Liver (tissue), 9 donors: ENCODE results near the gene AHRR. TPM values are rescaled to one million over a fixed set of nuclear protein-coding genes. Genes with fewer than 3 reads are reported as not detected.

Experiments
- DNase-seq: peaks from one replicate; pipeline ENCODE4 v3.0.0-alpha.2; 2017; ENCODE audit warnings: low spot score
- H3K27ac ChIP-seq, 2 donors: one replicate each; pipeline ENCODE4 v1.7.0; 2013; ENCODE audit warnings: inconsistent platforms in 2 of 2, low read length in 2 of 2, control low read depth in 1 of 2, low read depth in 1 of 2, mild to moderate bottlenecking in 1 of 2
- H3K27me3 ChIP-seq, 4 donors: one replicate each; pipeline versions ENCODE4 v1.6.1 to v1.7.0; 2013; ENCODE audit warnings: low read length in 3 of 4, inconsistent platforms in 1 of 4, mild to moderate bottlenecking in 1 of 4, moderate library complexity in 1 of 4; ENCODE audit not compliant: control insufficient read depth in 4 of 4, insufficient read depth in 4 of 4
- H3K36me3 ChIP-seq, 4 donors: one replicate each; pipeline versions ENCODE4 v1.6.1 to v1.7.0; 2013; ENCODE audit warnings: low read length in 3 of 4, mild to moderate bottlenecking in 3 of 4, low read depth in 1 of 4, moderate library complexity in 1 of 4; ENCODE audit not compliant: control insufficient read depth in 4 of 4, insufficient read depth in 3 of 4
- H3K4me1 ChIP-seq, 4 donors: one replicate each; pipeline versions ENCODE4 v1.6.1 to v1.7.0; 2013; ENCODE audit warnings: low read length in 3 of 4, mild to moderate bottlenecking in 3 of 4, moderate library complexity in 1 of 4; ENCODE audit not compliant: control insufficient read depth in 4 of 4, insufficient read depth in 4 of 4
- H3K4me3 ChIP-seq, 3 donors: one replicate each; pipeline versions ENCODE4 v1.6.1 to v1.7.0; 2013; ENCODE audit warnings: low read length in 3 of 3, control low read depth in 1 of 3, low read depth in 1 of 3, mild to moderate bottlenecking in 1 of 3
- H3K9ac ChIP-seq, 2 donors: one replicate each; pipeline ENCODE4 v1.7.0; 2013; ENCODE audit warnings: low read length in 2 of 2, mild to moderate bottlenecking in 2 of 2, moderate library complexity in 2 of 2, control low read depth in 1 of 2, low read depth in 1 of 2
- H3K9me3 ChIP-seq, 4 donors: one replicate each; pipeline versions ENCODE4 v1.6.1 to v1.7.0; 2013; ENCODE audit warnings: low read length in 3 of 4; ENCODE audit not compliant: control insufficient read depth in 4 of 4
- ATF3 ChIP-seq: IDR thresholded peaks from 2 replicates; pipeline ENCODE4 v1.6.1; 2016; ENCODE audit warnings: antibody characterized with exemption
- CTCF ChIP-seq: fragments of 150-350 bp; IDR thresholded peaks from 2 replicates; pipeline ENCODE4 v1.5.1; 2017; ENCODE audit warnings: improper control_type of control experiment, low read depth, low read length; ENCODE audit not compliant: missing input control
- EGR1 ChIP-seq, 2 donors: IDR thresholded peaks; 2 replicates each; pipeline ENCODE4 v1.6.1; 2016 to 2018; ENCODE audit warnings: antibody characterized with exemption in 2 of 2, low read depth in 2 of 2
- FOXA1 ChIP-seq: IDR thresholded peaks from 2 replicates; pipeline ENCODE4 v1.6.1; 2016; ENCODE audit warnings: antibody characterized with exemption
- FOXA2 ChIP-seq: IDR thresholded peaks from 2 replicates; pipeline ENCODE4 v1.6.1; 2016; ENCODE audit warnings: antibody characterized with exemption
- GABPA ChIP-seq, 2 donors: IDR thresholded peaks in 1 of 2; conservative IDR thresholded peaks in 1 of 2; 2 replicates each; pipeline ENCODE4 v1.6.1; 2016; ENCODE audit warnings: antibody characterized with exemption in 2 of 2, mild to moderate bottlenecking in 1 of 2, moderate library complexity in 1 of 2
- HNF4A ChIP-seq, 2 donors: conservative IDR thresholded peaks; 2 replicates each; pipeline ENCODE4 v1.6.1; 2016; ENCODE audit warnings: antibody characterized with exemption in 2 of 2, mild to moderate bottlenecking in 2 of 2
- HNF4G ChIP-seq: IDR thresholded peaks from 2 replicates; pipeline ENCODE4 v1.6.1; 2016; ENCODE audit warnings: antibody characterized with exemption
- JUND ChIP-seq, 2 donors: IDR thresholded peaks; 2 replicates each; pipeline ENCODE4 v1.6.1; 2016; ENCODE audit warnings: antibody characterized with exemption in 2 of 2
- MAX ChIP-seq: IDR thresholded peaks from 2 replicates; pipeline ENCODE4 v1.6.1; 2016; ENCODE audit warnings: antibody characterized with exemption
- NR2F2 ChIP-seq: IDR thresholded peaks from 2 replicates; pipeline ENCODE4 v1.6.1; 2016; ENCODE audit warnings: antibody characterized with exemption
- RAD21 ChIP-seq, 2 donors: IDR thresholded peaks; 2 replicates each; pipeline ENCODE4 v1.6.1; 2016; ENCODE audit warnings: antibody characterized with exemption in 2 of 2, mild to moderate bottlenecking in 2 of 2
- RXRA ChIP-seq, 2 donors: IDR thresholded peaks; 2 replicates each; pipeline ENCODE4 v1.6.1; 2017 to 2018; ENCODE audit warnings: antibody characterized with exemption in 2 of 2, mild to moderate bottlenecking in 1 of 2
- SP1 ChIP-seq: IDR thresholded peaks from 2 replicates; pipeline ENCODE4 v1.6.1; 2018; ENCODE audit warnings: antibody characterized with exemption, mild to moderate bottlenecking
- TAF1 ChIP-seq: conservative IDR thresholded peaks from 2 replicates; pipeline ENCODE4 v1.6.1; 2016; ENCODE audit warnings: antibody characterized with exemption, mild to moderate bottlenecking
- YY1 ChIP-seq: IDR thresholded peaks from 2 replicates; pipeline ENCODE4 v1.6.1; 2016; ENCODE audit warnings: antibody characterized with exemption, mild to moderate bottlenecking
- WGBS: extraction: QIAGEN DNeasy Blood & Tissue Kit; methylation state at CpG from one replicate; pipeline ENCODE4 v1.1.7; 2013; 5-methylcytosine and 5-hydroxymethylcytosine counted together
- polyA plus RNA-seq, 2 donors: library from polyadenylated mRNA; stranded (reverse) in 1 of 2; unstranded in 1 of 2; fragments of 200-250 nt in 1 of 2; fragments of >200 nt in 1 of 2; fragmentation: Nextera tagmentation in 1 of 2; extraction: Ambion mirVana in 1 of 2; gene quantifications; one replicate each; pipeline versions ENCODE4 v1.2.1 to v1.2.3, GENCODE V29; 2013 to 2015
- total RNA-seq, 2 donors: library from RNA; depleted of rRNA; stranded (reverse); fragments of >200 nt; gene quantifications; one replicate each; pipeline ENCODE4 v1.2.3, GENCODE V29; 2014
- TF ChIP-seq, protein P1 (sequence below): IDR thresholded peaks from 2 replicates; pipeline ENCODE4 v1.6.1; 2016; ENCODE audit warnings: antibody characterized with exemption, mild to moderate bottlenecking
- TF ChIP-seq, protein P2 (sequence below): IDR thresholded peaks from 2 replicates; pipeline ENCODE4 v1.6.1; 2016; ENCODE audit warnings: antibody characterized with exemption
- donor health status: healthy.
- donor health status: healthy.
- donor health status: healthy.
- donor health status: healthy.
- donor health status: healthy.

Gene AHRR
- total and polyA plus RNA-seq, 4 donors = 0.15 to 0.47 (median 0.24) TPM

- no peak for DNase-seq
- H3K9me3 ChIP-seq = peaks cover 0 to 14% (median 0%) of the 10 kb centered on the region in 4 donors
- 95% methylated on average over 16 of the region's 16 CpGs for WGBS
- H3K4me3 ChIP-seq = no peak overlapping the region
- TF ChIP-seq MAX (no peak), ATF3 (no peak), EGR1 (IDR thresholded peaks at IDR 0.05; ENCODE audit: low read depth in 2 of 2) (no peak), SP1 (no peak), FOXA2 (no peak), GABPA (IDR thresholded peaks at IDR 0.05 in 1 of 2, conservative IDR thresholded peaks at IDR 0.05 in 1 of 2) (no peak), CTCF (no peak), JUND (IDR thresholded peaks at IDR 0.05) (no peak), TAF1 (no peak), HNF4A (conservative IDR thresholded peaks at IDR 0.05) (no peak), YY1 (no peak), NR2F2 (no peak), FOXA1 (no peak), RAD21 (IDR thresholded peaks at IDR 0.05) (no peak)
- TF ChIP-seq, protein P1, sequence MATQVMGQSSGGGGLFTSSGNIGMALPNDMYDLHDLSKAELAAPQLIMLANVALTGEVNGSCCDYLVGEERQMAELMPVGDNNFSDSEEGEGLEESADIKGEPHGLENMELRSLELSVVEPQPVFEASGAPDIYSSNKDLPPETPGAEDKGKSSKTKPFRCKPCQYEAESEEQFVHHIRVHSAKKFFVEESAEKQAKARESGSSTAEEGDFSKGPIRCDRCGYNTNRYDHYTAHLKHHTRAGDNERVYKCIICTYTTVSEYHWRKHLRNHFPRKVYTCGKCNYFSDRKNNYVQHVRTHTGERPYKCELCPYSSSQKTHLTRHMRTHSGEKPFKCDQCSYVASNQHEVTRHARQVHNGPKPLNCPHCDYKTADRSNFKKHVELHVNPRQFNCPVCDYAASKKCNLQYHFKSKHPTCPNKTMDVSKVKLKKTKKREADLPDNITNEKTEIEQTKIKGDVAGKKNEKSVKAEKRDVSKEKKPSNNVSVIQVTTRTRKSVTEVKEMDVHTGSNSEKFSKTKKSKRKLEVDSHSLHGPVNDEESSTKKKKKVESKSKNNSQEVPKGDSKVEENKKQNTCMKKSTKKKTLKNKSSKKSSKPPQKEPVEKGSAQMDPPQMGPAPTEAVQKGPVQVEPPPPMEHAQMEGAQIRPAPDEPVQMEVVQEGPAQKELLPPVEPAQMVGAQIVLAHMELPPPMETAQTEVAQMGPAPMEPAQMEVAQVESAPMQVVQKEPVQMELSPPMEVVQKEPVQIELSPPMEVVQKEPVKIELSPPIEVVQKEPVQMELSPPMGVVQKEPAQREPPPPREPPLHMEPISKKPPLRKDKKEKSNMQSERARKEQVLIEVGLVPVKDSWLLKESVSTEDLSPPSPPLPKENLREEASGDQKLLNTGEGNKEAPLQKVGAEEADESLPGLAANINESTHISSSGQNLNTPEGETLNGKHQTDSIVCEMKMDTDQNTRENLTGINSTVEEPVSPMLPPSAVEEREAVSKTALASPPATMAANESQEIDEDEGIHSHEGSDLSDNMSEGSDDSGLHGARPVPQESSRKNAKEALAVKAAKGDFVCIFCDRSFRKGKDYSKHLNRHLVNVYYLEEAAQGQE = no peak
- H3K27ac ChIP-seq = no peak overlapping the region
- H3K4me1 ChIP-seq = no peaks in the 10 kb centered on the region
- peaks cover 13 to 69% (median 52%) of the 10 kb centered on the region in 4 donors for H3K36me3 ChIP-seq
- H3K9ac ChIP-seq = no peak overlapping the region
- H3K27me3 ChIP-seq = no peaks in the 10 kb centered on the region
These were observed 132.4 kb downstream of the AHRR start for GRCh38 chr5:453725-454481.

DNA sequence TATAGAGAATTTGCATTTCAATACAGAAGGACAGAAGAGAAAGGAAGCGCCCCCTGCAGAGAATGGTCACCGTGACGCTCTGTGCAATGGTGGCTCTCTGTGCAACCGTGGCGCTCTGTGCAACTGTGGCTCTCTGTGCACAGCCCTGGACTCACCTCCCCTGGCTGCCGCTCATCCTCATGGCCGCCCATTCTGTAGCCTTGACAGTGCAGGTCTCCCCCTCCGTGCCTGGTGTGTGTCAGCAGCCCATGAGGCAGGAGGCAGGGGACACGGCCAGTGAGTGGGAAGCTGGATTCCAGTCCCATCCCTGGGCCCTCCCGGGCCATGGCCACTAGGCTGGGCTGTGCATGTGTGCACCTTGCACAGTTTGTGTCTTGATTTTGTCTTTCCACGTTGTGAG lies 133.4 kb downstream of the AHRR start:
- H3K9me3 ChIP-seq = peaks cover 0 to 14% (median 0%) of the 10 kb centered on the region in 4 donors
- no peaks in the 10 kb centered on the region for H3K4me1 ChIP-seq
- H3K27me3 ChIP-seq = no peaks in the 10 kb centered on the region
- 94% methylated on average over 11 of the region's 11 CpGs for whole genome bisulfite sequencing
- no peak overlapping the region for H3K27ac ChIP-seq
- no peak overlapping the region for H3K4me3 ChIP-seq
- peaks cover 9 to 69% (median 46%) of the 10 kb centered on the region in 4 donors for H3K36me3 ChIP-seq
- no peak overlapping the region for H3K9ac ChIP-seq
- no peak for DNase-seq
- TF ChIP-seq TAF1 (no peak), RXRA (IDR thresholded peaks at IDR 0.05) (no peak), YY1 (no peak), HNF4G (no peak), CTCF (no peak), SP1 (no peak), GABPA (IDR thresholded peaks at IDR 0.05 in 1 of 2, conservative IDR thresholded peaks at IDR 0.05 in 1 of 2) (no peak), HNF4A (conservative IDR thresholded peaks at IDR 0.05) (no peak)
- TF ChIP-seq, protein P2, sequence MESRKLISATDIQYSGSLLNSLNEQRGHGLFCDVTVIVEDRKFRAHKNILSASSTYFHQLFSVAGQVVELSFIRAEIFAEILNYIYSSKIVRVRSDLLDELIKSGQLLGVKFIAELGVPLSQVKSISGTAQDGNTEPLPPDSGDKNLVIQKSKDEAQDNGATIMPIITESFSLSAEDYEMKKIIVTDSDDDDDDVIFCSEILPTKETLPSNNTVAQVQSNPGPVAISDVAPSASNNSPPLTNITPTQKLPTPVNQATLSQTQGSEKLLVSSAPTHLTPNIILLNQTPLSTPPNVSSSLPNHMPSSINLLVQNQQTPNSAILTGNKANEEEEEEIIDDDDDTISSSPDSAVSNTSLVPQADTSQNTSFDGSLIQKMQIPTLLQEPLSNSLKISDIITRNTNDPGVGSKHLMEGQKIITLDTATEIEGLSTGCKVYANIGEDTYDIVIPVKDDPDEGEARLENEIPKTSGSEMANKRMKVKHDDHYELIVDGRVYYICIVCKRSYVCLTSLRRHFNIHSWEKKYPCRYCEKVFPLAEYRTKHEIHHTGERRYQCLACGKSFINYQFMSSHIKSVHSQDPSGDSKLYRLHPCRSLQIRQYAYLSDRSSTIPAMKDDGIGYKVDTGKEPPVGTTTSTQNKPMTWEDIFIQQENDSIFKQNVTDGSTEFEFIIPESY = no peak
